DOHH2 (cell line): Measurements from ENCODE around the gene SORBS2.
"Not testable (repeated sequence)": the region's sequence is repeated elsewhere in the genome, so short reads cannot be mapped to it uniquely, and the experiment has no call there.

Experiments
- H3F3A ChIP-seq: fragments of 200-600 bp; sonication (generic), shearing (Covaris generic); 2 replicates; pipeline ENCODE4 v1.6.0; 2016; ENCODE audit warnings: antibody characterized with exemption, mild to moderate bottlenecking; ENCODE audit not compliant: control insufficient read depth, insufficient read depth
- H3K27ac ChIP-seq: fragments of 200-600 bp; sonication (generic); 2 replicates; pipeline ENCODE4 v1.5.1; 2014; ENCODE audit warnings: low read depth, mild to moderate bottlenecking, low read length, moderate library complexity
- H3K27me3 ChIP-seq: fragments of 200-600 bp; sonication (generic); 2 replicates; pipeline ENCODE4 v1.6.1; 2014; ENCODE audit warnings: mild to moderate bottlenecking, low read length, mixed read lengths; ENCODE audit not compliant: control insufficient read depth
- H3K36me3 ChIP-seq: fragments of 200-600 bp; sonication (generic); 2 replicates; pipeline ENCODE4 v1.6.1; 2014; ENCODE audit warnings: mild to moderate bottlenecking, low read length, moderate library complexity, mixed read lengths; ENCODE audit not compliant: control insufficient read depth
- H3K4me1 ChIP-seq: fragments of 200-600 bp; sonication (generic); 2 replicates; pipeline ENCODE4 v1.6.1; 2014; ENCODE audit warnings: mild to moderate bottlenecking, low read length, mixed read lengths; ENCODE audit not compliant: control insufficient read depth
- H3K4me2 ChIP-seq: fragments of 200-600 bp; sonication (generic); 2 replicates; pipeline ENCODE4 v1.6.0; 2014; ENCODE audit warnings: mild to moderate bottlenecking, low read length, moderate library complexity
- H3K4me3 ChIP-seq: fragments of 200-600 bp; sonication (generic); 2 replicates; pipeline ENCODE4 v1.5.1; 2014; ENCODE audit warnings: mild to moderate bottlenecking, low read length, mixed read lengths
- H3K79me2 ChIP-seq: fragments of 200-600 bp; sonication (generic); 2 replicates; pipeline ENCODE4 v1.6.1; 2014; ENCODE audit warnings: mild to moderate bottlenecking, low read length, mixed read lengths; ENCODE audit not compliant: control insufficient read depth
- H3K9me2 ChIP-seq: fragments of 200-600 bp; sonication (generic); replicated peaks from 2 replicates; pipeline ENCODE4 v1.6.1; 2014; ENCODE audit warnings: mild to moderate bottlenecking, low read length, mixed read lengths; ENCODE audit not compliant: control insufficient read depth
- H3K9me3 ChIP-seq: fragments of 200-600 bp; sonication (generic); 2 replicates; pipeline ENCODE4 v1.6.1; 2014; ENCODE audit warnings: antibody characterized with exemption, low read length, mixed read lengths; ENCODE audit not compliant: control insufficient read depth, insufficient read depth
- H4K20me1 ChIP-seq: fragments of 200-600 bp; sonication (generic); 2 replicates; pipeline ENCODE4 v1.6.0; 2014; ENCODE audit warnings: low read depth, mild to moderate bottlenecking, antibody characterized with exemption, low read length, moderate library complexity; ENCODE audit not compliant: control insufficient read depth, insufficient read depth
- CTCF ChIP-seq: fragments of 200-600 bp; sonication (generic); IDR thresholded peaks from one replicate; pipeline ENCODE4 v1.5.1; 2014; ENCODE audit warnings: antibody characterized with exemption, mild to moderate bottlenecking, low read depth, low read length; ENCODE audit not compliant: poor library complexity, severe bottlenecking
- EZH2phosphoT487 ChIP-seq: fragments of 200-600 bp; sonication (generic); IDR thresholded peaks from 2 replicates; pipeline ENCODE4 v1.6.1; 2017; ENCODE audit warnings: borderline replicate concordance, mild to moderate bottlenecking, antibody characterized with exemption, low read length, moderate library complexity, mixed read lengths

SORBS2 gene

GRCh38 chr4:185716141-185716551, 95.8 kb downstream of the SORBS2 start:
- Histone ChIP-seq H3K27me3 (no peaks in the 10 kb centered on the region), H3K4me3 (no peak overlapping the region), H3K4me1 (no peaks in the 10 kb centered on the region), H3K27ac (no peak overlapping the region), H3K79me2 (no peaks in the 10 kb centered on the region), H3F3A (no peaks in the 10 kb centered on the region), H3K9me3 (no peaks in the 10 kb centered on the region), H4K20me1 (no peaks in the 10 kb centered on the region), H3K36me3 (no peaks in the 10 kb centered on the region), H3K4me2 (no peak overlapping the region), H3K9me2 (no peaks in the 10 kb centered on the region)
- no peak for TF ChIP-seq CTCF
- TF ChIP-seq EZH2phosphoT487, result no peak

- not testable (repeated sequence) for H3K4me1 ChIP-seq, H3K36me3 ChIP-seq, H3K9me2 ChIP-seq, H4K20me1 ChIP-seq, H3F3A ChIP-seq, H3K4me3 ChIP-seq, H3K9me3 ChIP-seq, H3K4me2 ChIP-seq, H3K79me2 ChIP-seq, H3K27me3 ChIP-seq, H3K27ac ChIP-seq
Observed at GRCh38 chr4:185714524-185714923, 97.5 kb downstream of the SORBS2 start.

- Histone ChIP-seq H3K79me2 (no peaks in the 10 kb centered on the region), H4K20me1 (no peaks in the 10 kb centered on the region), H3K9me3 (no peaks in the 10 kb centered on the region), H3K4me2 (no peak overlapping the region), H3K9me2 (no peaks in the 10 kb centered on the region), H3F3A (no peaks in the 10 kb centered on the region), H3K27me3 (no peaks in the 10 kb centered on the region), H3K4me3 (no peak overlapping the region), H3K36me3 (no peaks in the 10 kb centered on the region), H3K27ac (no peak overlapping the region), H3K4me1 (no peaks in the 10 kb centered on the region)
- TF ChIP-seq EZH2phosphoT487 (no peak), CTCF (no peak)
Observed at GRCh38 chr4:185713731-185714130, 98.3 kb downstream of the SORBS2 start.

GRCh38 chr4:185713272-185713671, 98.7 kb downstream of the SORBS2 start:
- H3K4me1 ChIP-seq, result no peaks in the 10 kb centered on the region
- no peaks in the 10 kb centered on the region for H3K9me3 ChIP-seq
- H3K27ac ChIP-seq, result no peak overlapping the region
- no peaks in the 10 kb centered on the region for H4K20me1 ChIP-seq
- H3K4me2 ChIP-seq, result no peak overlapping the region
- no peaks in the 10 kb centered on the region for H3K27me3 ChIP-seq
- TF ChIP-seq CTCF, result no peak
- TF ChIP-seq EZH2phosphoT487, result no peak
- H3K4me3 ChIP-seq, result no peak overlapping the region
- no peaks in the 10 kb centered on the region for H3K79me2 ChIP-seq
- H3K36me3 ChIP-seq, result no peaks in the 10 kb centered on the region
- no peaks in the 10 kb centered on the region for H3F3A ChIP-seq
- no peaks in the 10 kb centered on the region for H3K9me2 ChIP-seq
